CD8-positive, alpha-beta memory T cell (primary cell): ENCODE results near the gene TBX1. TPM values are rescaled to one million over a fixed set of nuclear protein-coding genes. Genes with fewer than 3 reads are reported as not detected.

Experiments used
- CTCF ChIA-PET: fragments of 350-600 bp; sonication (Branson Sonifier 250); formaldehyde crosslinking; loops from one replicate; lab custom pipeline; 2021; ENCODE audit warnings: antibody characterized with exemption; lab: Charles Lee
- POLR2A ChIA-PET: fragments of 350-600 bp; sonication (Branson Sonifier 250); formaldehyde crosslinking; loops from one replicate; lab custom pipeline; 2021; ENCODE audit warnings: antibody characterized with exemption; lab: Charles Lee
- DNase-seq, 5 donors: peaks; one replicate each; pipeline versions ENCODE4 v3.0.0 to v3.0.0-alpha.2; 2020 to 2022; ENCODE audit warnings: mixed read lengths in 1 of 5
- H3K27ac ChIP-seq: one replicate; pipeline ENCODE4 v1.7.0; 2013; ENCODE audit warnings: low read depth, mild to moderate bottlenecking, low read length, moderate library complexity
- H3K27me3 ChIP-seq: 2 replicates; pipeline ENCODE4 v1.7.0; 2013; ENCODE audit warnings: low read length, mild to moderate bottlenecking; ENCODE audit not compliant: insufficient read depth, poor library complexity, severe bottlenecking
- H3K36me3 ChIP-seq: 2 replicates; pipeline ENCODE4 v1.7.0; 2013; ENCODE audit warnings: mild to moderate bottlenecking, low read length, moderate library complexity; ENCODE audit not compliant: insufficient read depth
- H3K4me1 ChIP-seq: 2 replicates; pipeline ENCODE4 v1.7.0; 2013; ENCODE audit warnings: mild to moderate bottlenecking, low read length, moderate library complexity; ENCODE audit not compliant: insufficient read depth
- H3K4me3 ChIP-seq: 2 replicates; pipeline ENCODE4 v1.7.0; 2013; ENCODE audit warnings: mild to moderate bottlenecking, low read length
- H3K9me3 ChIP-seq: 2 replicates; pipeline ENCODE4 v1.7.0; 2013; ENCODE audit warnings: mild to moderate bottlenecking, low read length
- H3K27ac Mint-ChIP-seq, 8 donors: one replicate each; pipeline ENCODE4 v1.8.0; 2020 to 2021; ENCODE audit warnings: mixed read lengths in 8 of 8, mild to moderate bottlenecking in 6 of 8, inconsistent platforms in 3 of 8, moderate library complexity in 3 of 8
- H3K27me3 Mint-ChIP-seq, 2 donors: one replicate each; pipeline ENCODE4 v1.8.0; 2020 to 2021; ENCODE audit warnings: mixed read lengths in 2 of 2, mild to moderate bottlenecking in 1 of 2, moderate library complexity in 1 of 2
- H3K36me3 Mint-ChIP-seq, 3 donors: one replicate each; pipeline ENCODE4 v1.8.0; 2020 to 2021; ENCODE audit warnings: mixed read lengths in 3 of 3, inconsistent platforms in 1 of 3, mild to moderate bottlenecking in 1 of 3
- H3K4me1 Mint-ChIP-seq, 3 donors: one replicate each; pipeline ENCODE4 v1.8.0; 2020 to 2021; ENCODE audit warnings: mixed read lengths in 3 of 3, inconsistent platforms in 1 of 3, mild to moderate bottlenecking in 1 of 3
- H3K4me3 Mint-ChIP-seq, 7 donors: one replicate each; pipeline ENCODE4 v1.8.0; 2020 to 2021; ENCODE audit warnings: mixed read lengths in 7 of 7, mild to moderate bottlenecking in 6 of 7, moderate library complexity in 4 of 7, inconsistent platforms in 2 of 7
- H3K9me3 Mint-ChIP-seq, 5 donors: one replicate each; pipeline ENCODE4 v1.8.0; 2020 to 2022; ENCODE audit warnings: mixed read lengths in 5 of 5, mild to moderate bottlenecking in 3 of 5, moderate library complexity in 2 of 5, inconsistent platforms in 1 of 5
- polyA plus RNA-seq: library from polyadenylated mRNA; unstranded; fragments of 300-500 nt; fragmentation: Illumina TruSeq; gene quantifications from one replicate; pipeline ENCODE4 v1.2.3, GENCODE V29; 2021
- total RNA-seq, 2 experiments: library from RNA; stranded (reverse); gene quantifications; one replicate each; pipeline ENCODE4 v1.2.3, GENCODE V29; 2021

TBX1 gene
- total and polyA plus RNA-seq, 3 experiments from 2014 or later, result not detected

- POLR2A ChIA-PET, result no interaction called here
Measured at GRCh38 chr22:19798891-19799293, 38.3 kb downstream of the TBX1 start.

GRCh38 chr22:19799322-19800190 is 39.0 kb downstream of the TBX1 start:
- Mint-ChIP-seq H3K36me3 (peaks cover 10 to 48% (median 15%) of the 10 kb centered on the region in 3 donors), H3K27me3 (no peaks in the 10 kb centered on the region), H3K4me1 (no peaks in the 10 kb centered on the region), H3K4me3 (no peak overlapping the region), H3K27ac (peak overlapping the region in 1 of 8 donors; percentile 47), H3K9me3 (no peaks in the 10 kb centered on the region)
- no peaks in the 10 kb centered on the region for H3K36me3 ChIP-seq
- no peaks in the 10 kb centered on the region for H3K27me3 ChIP-seq
- no peak for DNase-seq
- no peak overlapping the region for H3K27ac ChIP-seq
- ChIA-PET CTCF (no interaction called here), POLR2A (no interaction called here)
- H3K4me1 ChIP-seq, result no peaks in the 10 kb centered on the region
- H3K4me3 ChIP-seq, result no peak overlapping the region
- H3K9me3 ChIP-seq, result no peaks in the 10 kb centered on the region

More at GRCh38 chr22:19798891-19799293, 38.3 kb downstream of the TBX1 start:
- CTCF ChIA-PET, result no interaction called here
- Histone ChIP-seq H3K4me3 (no peak overlapping the region), H3K27ac (no peak overlapping the region), H3K9me3 (no peaks in the 10 kb centered on the region), H3K27me3 (no peaks in the 10 kb centered on the region), H3K4me1 (no peaks in the 10 kb centered on the region), H3K36me3 (no peaks in the 10 kb centered on the region)
- Mint-ChIP-seq H3K4me1 (no peaks in the 10 kb centered on the region), H3K4me3 (no peak overlapping the region), H3K27ac (peak overlapping the region in 1 of 8 donors; percentile 47), H3K27me3 (no peaks in the 10 kb centered on the region), H3K36me3 (peaks cover 16 to 51% (median 21%) of the 10 kb centered on the region in 3 donors), H3K9me3 (peaks cover 0 to 7% (median under 1%) of the 10 kb centered on the region in 5 donors)
- DNase-seq, result no peak

- Histone ChIP-seq H3K4me1 (no peaks in the 10 kb centered on the region), H3K9me3 (no peaks in the 10 kb centered on the region), H3K4me3 (no peak overlapping the region), H3K27me3 (no peaks in the 10 kb centered on the region), H3K36me3 (no peaks in the 10 kb centered on the region), H3K27ac (no peak overlapping the region)
- Mint-ChIP-seq H3K4me1 (no peaks in the 10 kb centered on the region), H3K36me3 (peaks cover 4 to 45% (median 10%) of the 10 kb centered on the region in 3 donors), H3K4me3 (no peak overlapping the region), H3K27ac (no peak overlapping the region), H3K27me3 (no peaks in the 10 kb centered on the region), H3K9me3 (no peaks in the 10 kb centered on the region)
- ChIA-PET POLR2A (no interaction called here), CTCF (no interaction called here)
- DNase-seq, result no peak
Measured at GRCh38 chr22:19800306-19800705, 39.7 kb downstream of the TBX1 start.

GRCh38 chr22:19800761-19801244 is 40.2 kb downstream of the TBX1 start:
- no peaks in the 10 kb centered on the region for H3K4me1 Mint-ChIP-seq
- CTCF ChIA-PET, result no interaction called here
- DNase-seq, result no peak
- H3K27me3 ChIP-seq, result no peaks in the 10 kb centered on the region
- H3K27ac Mint-ChIP-seq, result no peak overlapping the region
- H3K27ac ChIP-seq, result no peak overlapping the region
- H3K9me3 Mint-ChIP-seq, result no peaks in the 10 kb centered on the region
- no peaks in the 10 kb centered on the region for H3K36me3 ChIP-seq
- H3K9me3 ChIP-seq, result no peaks in the 10 kb centered on the region
- H3K4me3 ChIP-seq, result no peak overlapping the region
- H3K27me3 Mint-ChIP-seq, result no peaks in the 10 kb centered on the region
- POLR2A ChIA-PET, result no interaction called here
- H3K4me3 Mint-ChIP-seq, result no peak overlapping the region
- peaks cover 0 to 43% (median 7%) of the 10 kb centered on the region in 3 donors for H3K36me3 Mint-ChIP-seq
- H3K4me1 ChIP-seq, result no peaks in the 10 kb centered on the region

- Mint-ChIP-seq H3K27ac (no peak overlapping the region), H3K36me3 (peaks cover 0 to 44% (median 6%) of the 10 kb centered on the region in 3 donors), H3K4me1 (no peaks in the 10 kb centered on the region), H3K4me3 (no peak overlapping the region), H3K9me3 (no peaks in the 10 kb centered on the region), H3K27me3 (no peaks in the 10 kb centered on the region)
- DNase-seq, result no peak
- CTCF ChIA-PET, result no interaction called here
- Histone ChIP-seq H3K4me3 (no peak overlapping the region), H3K27me3 (no peaks in the 10 kb centered on the region), H3K9me3 (no peaks in the 10 kb centered on the region), H3K27ac (no peak overlapping the region), H3K4me1 (no peaks in the 10 kb centered on the region), H3K36me3 (no peaks in the 10 kb centered on the region)
- POLR2A ChIA-PET, result no interaction called here
Measured at GRCh38 chr22:19801340-19802000, 40.9 kb downstream of the TBX1 start.

GRCh38 chr22:19802001-19802893 is 41.7 kb downstream of the TBX1 start:
- H3K9me3 Mint-ChIP-seq, result no peaks in the 10 kb centered on the region
- Histone ChIP-seq H3K4me1 (no peaks in the 10 kb centered on the region), H3K27ac (no peak overlapping the region), H3K27me3 (no peaks in the 10 kb centered on the region), H3K4me3 (no peak overlapping the region), H3K36me3 (no peaks in the 10 kb centered on the region), H3K9me3 (no peaks in the 10 kb centered on the region)
- H3K4me1 Mint-ChIP-seq, result no peaks in the 10 kb centered on the region
- no peaks in the 10 kb centered on the region for H3K27me3 Mint-ChIP-seq
- ChIA-PET POLR2A (no interaction called here), CTCF (no interaction called here)
- no peak overlapping the region for H3K27ac Mint-ChIP-seq
- H3K36me3 Mint-ChIP-seq, result peaks cover 0 to 45% (median 4%) of the 10 kb centered on the region in 3 donors
- DNase-seq, result no peak
- no peak overlapping the region for H3K4me3 Mint-ChIP-seq

GRCh38 chr22:19802894-19803735 is 42.5 kb downstream of the TBX1 start:
- no peak overlapping the region for H3K27ac ChIP-seq
- no peaks in the 10 kb centered on the region for H3K27me3 ChIP-seq
- no peak for DNase-seq
- Mint-ChIP-seq H3K4me3 (no peak overlapping the region), H3K27me3 (no peaks in the 10 kb centered on the region), H3K4me1 (no peaks in the 10 kb centered on the region), H3K36me3 (peaks cover 0 to 47% (median 6%) of the 10 kb centered on the region in 3 donors), H3K9me3 (no peaks in the 10 kb centered on the region), H3K27ac (no peak overlapping the region)
- ChIA-PET CTCF (no interaction called here), POLR2A (no interaction called here)
- no peaks in the 10 kb centered on the region for H3K36me3 ChIP-seq
- H3K4me3 ChIP-seq, result no peak overlapping the region
- no peaks in the 10 kb centered on the region for H3K9me3 ChIP-seq
- no peaks in the 10 kb centered on the region for H3K4me1 ChIP-seq
